Liver (tissue), 3 donors: ENCODE results near the gene CHRNA7.

ENCODE experiments used
- FOXA1 ChIP-seq: IDR thresholded peaks from 2 replicates; pipeline ENCODE4 v1.6.1; 2016; ENCODE audit warnings: antibody characterized with exemption
- GABPA ChIP-seq, 2 donors: IDR thresholded peaks in 1 of 2; conservative IDR thresholded peaks in 1 of 2; 2 replicates each; pipeline ENCODE4 v1.6.1; 2016; ENCODE audit warnings: antibody characterized with exemption in 2 of 2, mild to moderate bottlenecking in 1 of 2, moderate library complexity in 1 of 2
- JUND ChIP-seq, 2 donors: IDR thresholded peaks; 2 replicates each; pipeline ENCODE4 v1.6.1; 2016; ENCODE audit warnings: antibody characterized with exemption in 2 of 2
- MAX ChIP-seq: IDR thresholded peaks from 2 replicates; pipeline ENCODE4 v1.6.1; 2016; ENCODE audit warnings: antibody characterized with exemption
- RAD21 ChIP-seq, 2 donors: IDR thresholded peaks; 2 replicates each; pipeline ENCODE4 v1.6.1; 2016; ENCODE audit warnings: antibody characterized with exemption in 2 of 2, mild to moderate bottlenecking in 2 of 2
- REST ChIP-seq: IDR thresholded peaks from 2 replicates; pipeline ENCODE4 v1.6.1; 2016; ENCODE audit warnings: antibody characterized with exemption, mild to moderate bottlenecking
- RXRA ChIP-seq, 2 donors: IDR thresholded peaks; 2 replicates each; pipeline ENCODE4 v1.6.1; 2017 to 2018; ENCODE audit warnings: antibody characterized with exemption in 2 of 2, mild to moderate bottlenecking in 1 of 2
- SP1 ChIP-seq: IDR thresholded peaks from 2 replicates; pipeline ENCODE4 v1.6.1; 2018; ENCODE audit warnings: antibody characterized with exemption, mild to moderate bottlenecking
- TAF1 ChIP-seq: conservative IDR thresholded peaks from 2 replicates; pipeline ENCODE4 v1.6.1; 2016; ENCODE audit warnings: antibody characterized with exemption, mild to moderate bottlenecking
- YY1 ChIP-seq: IDR thresholded peaks from 2 replicates; pipeline ENCODE4 v1.6.1; 2016; ENCODE audit warnings: antibody characterized with exemption, mild to moderate bottlenecking
- TF ChIP-seq, protein P1 (sequence below): fragments of 150-350 bp; IDR thresholded peaks from 2 replicates; pipeline ENCODE4 v1.5.1; 2017; ENCODE audit warnings: improper control_type of control experiment, low read depth, low read length; ENCODE audit not compliant: missing input control
- TF ChIP-seq, protein P2 (sequence below): IDR thresholded peaks from 2 replicates; pipeline ENCODE4 v1.6.1; 2016; ENCODE audit warnings: antibody characterized with exemption
- donor health status: healthy.
- donor health status: healthy.

GRCh38 chr15:32106401-32107381 is 76.4 kb downstream of the CHRNA7 start:
- TF ChIP-seq, protein P1, sequence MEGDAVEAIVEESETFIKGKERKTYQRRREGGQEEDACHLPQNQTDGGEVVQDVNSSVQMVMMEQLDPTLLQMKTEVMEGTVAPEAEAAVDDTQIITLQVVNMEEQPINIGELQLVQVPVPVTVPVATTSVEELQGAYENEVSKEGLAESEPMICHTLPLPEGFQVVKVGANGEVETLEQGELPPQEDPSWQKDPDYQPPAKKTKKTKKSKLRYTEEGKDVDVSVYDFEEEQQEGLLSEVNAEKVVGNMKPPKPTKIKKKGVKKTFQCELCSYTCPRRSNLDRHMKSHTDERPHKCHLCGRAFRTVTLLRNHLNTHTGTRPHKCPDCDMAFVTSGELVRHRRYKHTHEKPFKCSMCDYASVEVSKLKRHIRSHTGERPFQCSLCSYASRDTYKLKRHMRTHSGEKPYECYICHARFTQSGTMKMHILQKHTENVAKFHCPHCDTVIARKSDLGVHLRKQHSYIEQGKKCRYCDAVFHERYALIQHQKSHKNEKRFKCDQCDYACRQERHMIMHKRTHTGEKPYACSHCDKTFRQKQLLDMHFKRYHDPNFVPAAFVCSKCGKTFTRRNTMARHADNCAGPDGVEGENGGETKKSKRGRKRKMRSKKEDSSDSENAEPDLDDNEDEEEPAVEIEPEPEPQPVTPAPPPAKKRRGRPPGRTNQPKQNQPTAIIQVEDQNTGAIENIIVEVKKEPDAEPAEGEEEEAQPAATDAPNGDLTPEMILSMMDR = no peak
- TF ChIP-seq TAF1 (no peak), YY1 (no peak), JUND (IDR thresholded peaks at IDR 0.05) (no peak), REST (no peak), RAD21 (IDR thresholded peaks at IDR 0.05) (no peak), GABPA (IDR thresholded peaks at IDR 0.05 in 1 of 2, conservative IDR thresholded peaks at IDR 0.05 in 1 of 2) (no peak), MAX (no peak), RXRA (IDR thresholded peaks at IDR 0.05) (no peak), SP1 (no peak), FOXA1 (no peak)
- TF ChIP-seq, protein P2, sequence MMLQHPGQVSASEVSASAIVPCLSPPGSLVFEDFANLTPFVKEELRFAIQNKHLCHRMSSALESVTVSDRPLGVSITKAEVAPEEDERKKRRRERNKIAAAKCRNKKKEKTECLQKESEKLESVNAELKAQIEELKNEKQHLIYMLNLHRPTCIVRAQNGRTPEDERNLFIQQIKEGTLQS = no peak
